ENCODE data around the gene BCAR1. TPM values are rescaled to one million over a fixed set of nuclear protein-coding genes. Genes with fewer than 3 reads are reported as not detected.
A peak's percentile ranks its signal among the peaks of the same experiment; 100 is the strongest.

BCAR1 gene
- total RNA-seq, 6 experiments from 2014 or later: 126 to 148 (median 130) TPM

- H3K27ac Mint-ChIP-seq: peak overlapping the region; percentile 95
- H3K27me3 Mint-ChIP-seq (ENCODE audit: insufficient read depth): peaks cover 25% of the 10 kb centered on the region
- TF ChIP-seq, protein P1, sequence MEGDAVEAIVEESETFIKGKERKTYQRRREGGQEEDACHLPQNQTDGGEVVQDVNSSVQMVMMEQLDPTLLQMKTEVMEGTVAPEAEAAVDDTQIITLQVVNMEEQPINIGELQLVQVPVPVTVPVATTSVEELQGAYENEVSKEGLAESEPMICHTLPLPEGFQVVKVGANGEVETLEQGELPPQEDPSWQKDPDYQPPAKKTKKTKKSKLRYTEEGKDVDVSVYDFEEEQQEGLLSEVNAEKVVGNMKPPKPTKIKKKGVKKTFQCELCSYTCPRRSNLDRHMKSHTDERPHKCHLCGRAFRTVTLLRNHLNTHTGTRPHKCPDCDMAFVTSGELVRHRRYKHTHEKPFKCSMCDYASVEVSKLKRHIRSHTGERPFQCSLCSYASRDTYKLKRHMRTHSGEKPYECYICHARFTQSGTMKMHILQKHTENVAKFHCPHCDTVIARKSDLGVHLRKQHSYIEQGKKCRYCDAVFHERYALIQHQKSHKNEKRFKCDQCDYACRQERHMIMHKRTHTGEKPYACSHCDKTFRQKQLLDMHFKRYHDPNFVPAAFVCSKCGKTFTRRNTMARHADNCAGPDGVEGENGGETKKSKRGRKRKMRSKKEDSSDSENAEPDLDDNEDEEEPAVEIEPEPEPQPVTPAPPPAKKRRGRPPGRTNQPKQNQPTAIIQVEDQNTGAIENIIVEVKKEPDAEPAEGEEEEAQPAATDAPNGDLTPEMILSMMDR (IDR thresholded peaks at IDR 0.05): no peak
- H3K36me3 Mint-ChIP-seq (ENCODE audit: low read depth): peaks cover 23% of the 10 kb centered on the region
- H3K4me1 Mint-ChIP-seq (ENCODE audit: low read depth): peaks cover 80% of the 10 kb centered on the region
- peak overlapping the region; percentile 93 for H3K4me3 Mint-ChIP-seq
- no peaks in the 10 kb centered on the region for H3K9me3 Mint-ChIP-seq
- no peak for DNase-seq
Observed at GRCh38 chr16:75250809-75251279, 580 bp downstream of the BCAR1 start.

DNA sequence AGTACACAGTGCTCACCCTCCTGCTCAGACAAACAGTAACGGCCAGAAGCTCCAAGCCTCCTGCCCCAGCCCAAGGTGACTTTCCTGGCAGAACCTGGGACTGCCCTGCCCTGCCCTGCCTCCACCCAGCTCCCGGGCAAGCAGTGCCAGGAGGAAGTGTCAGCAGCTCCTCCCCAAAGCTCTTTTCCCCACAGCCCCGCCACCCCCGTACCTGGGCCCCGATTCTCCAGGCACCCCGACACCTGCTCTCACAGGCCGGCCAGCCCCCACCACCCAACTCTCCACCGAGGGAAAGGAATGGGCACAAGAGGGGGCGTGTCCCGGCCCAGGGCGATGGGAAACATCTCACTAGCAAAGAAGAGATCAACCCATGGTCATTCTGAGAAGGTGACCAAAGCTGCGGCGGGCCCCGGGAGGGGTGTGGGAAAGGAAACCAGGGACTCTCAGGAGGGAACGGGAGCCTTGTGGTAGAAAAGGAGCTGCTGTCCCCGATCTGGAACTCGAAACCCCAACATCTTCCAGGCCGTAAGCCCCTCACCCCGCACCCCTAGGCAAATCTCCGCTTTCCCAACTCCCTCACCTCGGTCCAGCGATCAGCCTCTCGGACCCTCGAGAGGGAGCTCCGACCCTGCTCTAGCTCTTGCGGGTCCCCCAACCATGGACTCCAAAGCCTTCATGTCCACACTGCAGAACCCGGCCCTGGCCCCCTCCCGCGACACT is 1.2 kb downstream of the BCAR1 start:
- TF ChIP-seq, protein P1 (IDR thresholded peaks at IDR 0.05): no peak
- Mint-ChIP-seq H3K4me3 (peak overlapping the region; percentile 93), H3K27ac (peak overlapping the region; percentile 95), H3K36me3 (ENCODE audit: low read depth) (peaks cover 23% of the 10 kb centered on the region), H3K4me1 (ENCODE audit: low read depth) (peaks cover 85% of the 10 kb centered on the region), H3K27me3 (ENCODE audit: insufficient read depth) (peaks cover 25% of the 10 kb centered on the region), H3K9me3 (no peaks in the 10 kb centered on the region)
- DNase-seq: no peak

- TF ChIP-seq, protein P1 (IDR thresholded peaks at IDR 0.05): no peak
- H3K4me1 Mint-ChIP-seq (ENCODE audit: low read depth): peaks cover 84% of the 10 kb centered on the region
- H3K27ac Mint-ChIP-seq: peak overlapping the region; percentile 95
Observed at GRCh38 chr16:75249441-75249840, 2.0 kb downstream of the BCAR1 start.

DNA sequence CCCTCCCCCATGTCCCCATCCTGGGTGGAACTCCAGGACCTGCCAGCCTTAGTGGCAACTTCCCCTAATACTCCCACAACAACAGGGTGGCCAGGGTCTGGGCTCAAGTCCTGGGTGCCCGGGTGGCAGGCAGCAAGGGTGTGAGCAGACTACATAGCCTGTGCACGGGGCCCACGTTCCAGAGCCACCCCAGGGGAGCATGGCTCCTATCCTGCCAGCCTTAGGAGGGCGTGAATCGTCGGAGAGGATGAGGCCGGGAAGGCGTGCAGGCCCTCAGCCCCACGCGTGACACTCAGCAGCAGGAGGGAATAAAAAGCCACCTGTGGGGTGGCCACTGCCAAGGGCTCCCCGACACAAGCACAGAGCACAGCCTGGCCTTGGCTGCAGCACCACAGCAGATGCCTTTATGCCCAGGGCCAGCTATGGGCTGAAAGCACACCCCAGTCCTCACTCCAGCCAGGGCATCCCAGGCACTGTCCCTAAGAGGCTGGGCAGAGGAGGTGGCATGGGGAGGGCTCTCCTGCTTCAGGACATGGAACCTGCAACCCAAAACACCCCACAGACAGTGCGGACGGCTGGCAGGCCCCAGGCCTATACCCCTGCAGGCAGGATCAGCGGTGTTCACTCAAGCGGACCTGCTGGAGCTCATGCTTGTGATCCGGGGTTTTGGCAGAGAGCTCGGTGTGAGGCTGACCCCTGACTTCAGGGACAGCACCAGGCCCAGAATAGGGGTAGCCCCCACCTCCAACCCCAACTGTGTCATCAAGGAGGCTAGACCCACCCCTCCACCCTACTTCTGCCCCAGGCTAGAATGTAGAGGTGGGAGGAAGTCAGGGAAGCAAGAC is 2.7 kb downstream of the BCAR1 start:
- peaks cover 84% of the 10 kb centered on the region for H3K4me1 Mint-ChIP-seq (ENCODE audit: low read depth)
- peaks cover 24% of the 10 kb centered on the region for H3K36me3 Mint-ChIP-seq (ENCODE audit: low read depth)
- H3K27me3 Mint-ChIP-seq (ENCODE audit: insufficient read depth): peaks cover 31% of the 10 kb centered on the region
- no peaks in the 10 kb centered on the region for H3K9me3 Mint-ChIP-seq
- DNase-seq: no peak
- H3K4me3 Mint-ChIP-seq: peak overlapping the region; percentile 93
- TF ChIP-seq, protein P1 (IDR thresholded peaks at IDR 0.05): no peak
- H3K27ac Mint-ChIP-seq: peak overlapping the region; percentile 95

More at GRCh38 chr16:75249441-75249840, 2.0 kb downstream of the BCAR1 start:
- Mint-ChIP-seq H3K9me3 (no peaks in the 10 kb centered on the region), H3K4me3 (peak overlapping the region; percentile 93), H3K27me3 (ENCODE audit: insufficient read depth) (peaks cover 29% of the 10 kb centered on the region), H3K36me3 (ENCODE audit: low read depth) (peaks cover 23% of the 10 kb centered on the region)
- no peak for DNase-seq

DNA sequence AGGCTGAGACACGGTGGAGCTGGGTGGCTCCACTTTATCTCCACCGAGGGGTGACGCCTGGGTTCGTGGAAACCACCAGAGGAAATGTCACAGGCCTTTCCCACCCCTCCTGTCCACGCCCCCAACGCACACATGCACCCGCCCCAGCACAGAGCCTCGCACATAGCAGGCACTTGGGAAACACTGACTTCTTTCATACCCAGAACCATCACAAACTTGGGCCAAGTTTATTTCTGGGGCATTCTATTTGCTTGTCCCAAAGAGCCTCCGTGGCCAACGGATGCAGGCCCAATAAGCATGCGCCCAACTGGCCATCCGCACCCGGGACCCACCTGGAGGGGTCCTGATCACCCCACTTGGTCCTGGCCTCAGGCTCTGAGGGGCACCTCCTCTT is 3.3 kb downstream of the BCAR1 start:
- Mint-ChIP-seq H3K36me3 (ENCODE audit: low read depth) (peaks cover 30% of the 10 kb centered on the region), H3K27ac (peak overlapping the region; percentile 95), H3K4me1 (ENCODE audit: low read depth) (peaks cover 84% of the 10 kb centered on the region), H3K4me3 (peak overlapping the region; percentile 93), H3K9me3 (no peaks in the 10 kb centered on the region), H3K27me3 (ENCODE audit: insufficient read depth) (peaks cover 31% of the 10 kb centered on the region)
- TF ChIP-seq, protein P1 (IDR thresholded peaks at IDR 0.05): no peak
- no peak for DNase-seq
